ENCODE results near the gene SLIT3.

Gene SLIT3

DNA sequence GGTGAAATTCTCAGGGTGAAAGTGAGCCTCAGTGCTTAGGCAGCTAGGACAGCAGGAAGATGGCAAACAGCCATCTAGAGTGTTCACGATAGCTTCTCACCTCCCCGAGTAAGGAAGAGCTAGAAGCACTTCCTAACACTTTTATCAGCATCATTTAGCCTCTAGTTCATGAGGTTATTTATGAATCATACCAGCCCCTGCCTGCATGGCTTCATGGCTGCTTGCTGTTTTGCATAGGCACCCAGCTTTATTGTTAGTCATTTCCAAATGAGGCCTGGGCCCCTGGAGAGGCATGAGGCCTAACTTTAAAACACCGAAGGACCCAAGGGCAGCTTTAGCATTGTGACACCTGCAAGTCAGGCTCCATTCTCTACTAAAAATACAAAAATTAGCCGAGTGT is 586.9 kb downstream of the SLIT3 start:
- no peak for DNase-seq

DNA sequence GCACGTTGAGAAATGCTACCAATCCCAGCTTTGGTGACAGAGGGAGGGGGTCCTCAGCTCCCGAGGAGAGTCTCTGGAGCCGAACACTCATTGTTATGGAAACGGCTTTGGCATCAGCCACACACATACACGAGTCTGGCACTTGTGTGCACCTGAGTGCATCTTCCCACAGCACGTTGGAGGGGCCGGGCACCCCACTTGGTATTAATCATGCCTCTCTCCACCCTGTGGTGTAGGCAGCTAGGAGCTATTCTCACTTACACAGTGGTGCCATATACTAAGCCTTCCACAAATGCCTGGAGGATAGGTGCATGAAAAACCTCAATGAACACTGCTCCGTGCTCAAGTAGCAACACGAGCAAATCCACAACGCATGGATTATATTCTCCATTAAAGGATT is 587.9 kb downstream of the SLIT3 start:
- no peak for DNase-seq

GRCh38 chr5:168712280-168712924 is 588.5 kb downstream of the SLIT3 start:
- DNase-seq: no peak

- DNase-seq: no peak
Measured at GRCh38 chr5:168710706-168711105, 590.2 kb downstream of the SLIT3 start.

GRCh38 chr5:168707716-168708695 is 592.9 kb downstream of the SLIT3 start:
- DNase-seq: no peak

DNA sequence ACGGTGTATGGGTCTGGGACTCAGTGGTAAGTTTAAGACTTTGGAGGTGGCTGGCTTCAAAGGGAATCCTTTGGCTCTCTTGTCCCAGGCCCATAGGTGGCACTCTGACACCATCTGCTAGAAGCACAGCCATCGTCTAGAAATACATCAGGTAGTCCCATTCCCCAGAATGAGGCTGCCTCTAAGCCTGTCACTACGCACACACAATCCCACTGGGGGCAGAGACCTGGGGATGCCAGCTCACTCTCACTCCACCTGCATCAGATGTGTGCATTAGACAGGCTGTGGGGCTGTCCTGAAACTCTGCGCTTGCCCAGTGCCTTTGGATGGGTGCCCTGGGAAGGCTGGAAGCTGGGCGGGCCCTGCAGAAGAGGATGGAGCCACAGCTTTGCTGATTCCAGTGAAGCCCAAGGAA is 594.3 kb downstream of the SLIT3 start:
- no peak for DNase-seq

DNA sequence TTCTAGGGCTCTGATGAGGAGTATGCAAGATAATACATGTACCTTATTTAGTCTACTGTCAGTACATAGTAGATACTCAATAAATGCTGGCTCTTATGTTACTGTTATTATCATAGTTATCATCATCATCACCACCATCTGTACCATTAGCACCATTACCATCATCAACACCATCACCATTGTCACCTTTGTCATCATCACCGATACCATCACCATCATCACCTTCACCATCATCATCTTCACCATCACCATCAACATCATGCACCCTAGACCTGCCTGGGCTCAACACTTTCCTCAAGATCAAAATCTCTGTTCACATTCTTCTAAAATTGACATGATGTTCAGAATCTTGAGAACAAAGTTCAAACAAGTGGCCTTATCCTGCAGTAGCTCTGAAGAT is 595.6 kb downstream of the SLIT3 start:
- no peak for DNase-seq

- no peak for DNase-seq
Measured at GRCh38 chr5:168702511-168702910, 598.4 kb downstream of the SLIT3 start.

GRCh38 chr5:168701641-168702040 is 599.3 kb downstream of the SLIT3 start:
- DNase-seq: no peak

DNA sequence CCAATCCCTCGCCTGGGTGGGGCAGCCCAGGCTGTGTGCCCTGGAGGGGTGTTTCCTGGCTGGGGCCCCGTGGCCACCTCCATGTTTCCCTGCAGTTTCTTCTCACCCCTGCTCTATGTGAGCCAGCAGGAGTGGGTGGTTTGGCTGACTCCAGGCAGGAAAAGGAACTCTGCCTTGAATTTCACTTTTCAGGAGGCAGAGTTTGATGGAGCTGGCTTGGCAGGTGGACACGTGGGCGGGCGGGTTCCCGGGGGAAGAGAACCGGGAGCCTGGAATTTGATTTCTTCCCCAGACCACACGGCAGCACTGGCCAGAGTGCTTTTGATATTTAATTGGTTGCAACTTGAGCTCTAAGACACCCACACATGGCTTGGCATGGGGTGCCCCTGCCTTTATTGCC is 601.9 kb downstream of the SLIT3 start:
- DNase-seq: no peak

- no peak for DNase-seq
Measured at GRCh38 chr5:168697034-168697720, 603.8 kb downstream of the SLIT3 start.

DNA sequence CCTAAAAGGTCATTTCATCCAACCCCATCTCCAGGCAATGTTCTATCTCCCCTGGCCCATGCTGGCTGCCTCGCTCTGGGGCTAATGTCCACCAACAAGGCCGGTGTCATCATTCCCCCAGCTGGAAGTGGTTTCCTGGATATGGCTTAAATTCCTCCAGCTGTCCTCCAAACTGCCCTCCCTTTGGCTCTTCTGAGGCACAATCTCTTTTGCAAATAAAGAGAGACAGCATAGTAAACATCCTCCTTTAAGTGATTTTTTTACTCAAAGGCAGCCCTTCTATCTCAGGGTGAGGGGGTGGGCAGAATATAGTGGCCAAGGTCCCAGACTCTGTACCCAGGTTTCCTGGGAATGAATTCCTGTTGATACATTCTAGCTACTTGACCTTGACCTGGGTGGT is 604.3 kb downstream of the SLIT3 start:
- no peak for DNase-seq

DNA sequence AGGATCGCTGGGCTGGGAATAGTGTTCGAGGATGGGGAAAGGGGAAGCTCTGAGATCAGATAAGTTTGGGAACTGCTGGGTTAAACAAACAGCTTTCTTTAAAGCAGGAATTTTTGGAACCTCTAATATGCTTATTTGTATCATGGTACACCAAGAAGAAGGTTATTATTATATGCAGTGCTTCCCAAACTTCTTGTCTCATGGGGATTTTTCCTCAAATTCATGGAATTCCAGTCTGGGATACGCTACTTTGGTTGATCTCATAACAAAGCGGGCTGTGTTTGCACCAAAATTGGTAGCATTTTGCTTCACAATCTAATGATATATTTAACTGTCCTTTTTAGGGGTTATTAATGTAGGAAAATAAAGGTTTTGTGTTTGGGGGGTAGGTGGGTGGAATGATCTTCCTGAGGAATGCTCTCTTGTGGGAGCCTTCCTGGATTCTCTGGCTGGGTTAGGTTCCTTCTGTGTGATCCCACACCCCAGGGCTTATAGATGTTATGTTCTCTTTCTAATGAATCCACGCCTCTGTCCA is 605.6 kb downstream of the SLIT3 start:
- no peak for DNase-seq

DNA sequence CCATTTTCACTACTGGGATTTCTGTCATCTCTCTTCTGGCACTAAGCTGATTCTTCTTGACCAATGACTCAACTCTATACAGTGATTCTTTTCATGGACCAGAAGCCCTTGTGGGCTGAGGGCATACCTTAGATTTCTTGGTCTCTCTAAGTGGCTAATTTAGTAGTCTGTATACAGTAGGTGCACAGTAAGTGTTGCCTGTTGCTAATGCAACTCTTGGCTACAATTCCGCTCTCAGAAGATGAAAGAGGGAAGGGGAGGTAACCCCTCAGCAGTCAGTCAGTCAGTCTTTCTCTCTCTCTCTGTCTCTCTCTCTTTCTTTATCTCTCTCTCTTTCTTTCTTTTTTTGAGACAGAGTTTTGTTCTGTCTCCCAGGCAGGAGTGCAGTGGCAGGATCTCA is 606.6 kb downstream of the SLIT3 start:
- no peak for DNase-seq

- no peak for DNase-seq
Measured at GRCh38 chr5:168693883-168694282, 607.1 kb downstream of the SLIT3 start.

DNA sequence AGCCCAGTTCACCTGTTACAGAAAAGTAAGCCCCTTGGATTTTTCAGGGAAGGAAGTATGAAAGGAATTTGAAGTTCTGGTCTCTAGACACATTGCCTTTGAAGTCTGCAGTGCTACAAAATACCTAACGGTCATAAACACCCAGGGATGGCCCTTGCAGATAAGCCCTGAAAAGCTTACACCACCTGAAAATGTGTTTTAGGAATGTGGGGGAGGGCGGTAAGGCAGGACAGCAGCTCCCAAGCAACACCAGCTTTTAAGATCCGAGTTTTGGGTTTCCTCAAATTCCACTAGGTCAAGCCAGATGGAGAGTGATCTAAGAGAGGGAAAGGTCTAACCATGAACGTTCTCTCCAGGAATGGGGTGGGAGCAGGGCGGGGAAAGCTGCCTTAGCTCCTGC is 607.6 kb downstream of the SLIT3 start:
- DNase-seq: no peak

- DNase-seq: no peak
Measured at GRCh38 chr5:168691891-168692290, 609.0 kb downstream of the SLIT3 start.

DNA sequence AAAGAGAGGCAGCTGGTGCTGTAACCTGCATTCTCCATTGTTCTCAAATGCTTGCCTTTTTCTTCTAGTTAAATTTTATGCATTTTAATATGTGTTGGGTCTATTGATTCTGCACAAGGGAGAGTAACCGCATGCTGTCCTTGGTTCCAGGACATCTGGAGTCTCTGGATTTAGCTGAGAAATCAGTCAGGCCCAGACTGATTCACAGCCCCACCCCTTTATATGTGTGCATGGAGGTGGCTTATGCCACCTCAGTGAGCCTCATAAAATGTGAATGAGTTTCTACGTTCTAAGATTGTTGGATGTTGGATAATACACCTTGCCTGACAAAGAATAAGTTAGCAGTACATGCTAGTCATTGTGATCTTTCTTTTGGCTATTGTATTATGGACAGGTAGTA is 611.7 kb downstream of the SLIT3 start:
- no peak for DNase-seq

DNA sequence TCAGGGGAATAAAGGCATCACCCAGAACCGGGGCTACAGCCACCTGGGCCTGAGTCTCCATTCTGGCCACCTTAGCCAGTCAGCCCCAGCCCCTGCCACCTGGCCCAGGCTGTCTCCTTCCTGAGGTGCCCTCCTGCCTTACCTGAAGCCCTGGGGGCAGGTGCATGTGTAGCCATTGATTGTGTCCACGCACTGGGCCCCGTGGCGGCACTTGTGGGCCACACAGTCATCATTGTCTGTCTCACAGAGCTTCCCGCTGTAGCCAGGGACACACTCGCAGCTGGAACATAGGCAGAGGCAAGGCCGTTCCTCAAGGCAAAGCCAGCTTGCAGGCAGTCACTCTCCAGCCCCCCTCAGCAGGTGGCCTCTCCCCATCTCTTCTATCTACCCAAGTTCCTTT is 614.1 kb downstream of the SLIT3 start:
- no peak for DNase-seq

GRCh38 chr5:168685566-168685965 is 615.4 kb downstream of the SLIT3 start:
- DNase-seq: no peak

DNA sequence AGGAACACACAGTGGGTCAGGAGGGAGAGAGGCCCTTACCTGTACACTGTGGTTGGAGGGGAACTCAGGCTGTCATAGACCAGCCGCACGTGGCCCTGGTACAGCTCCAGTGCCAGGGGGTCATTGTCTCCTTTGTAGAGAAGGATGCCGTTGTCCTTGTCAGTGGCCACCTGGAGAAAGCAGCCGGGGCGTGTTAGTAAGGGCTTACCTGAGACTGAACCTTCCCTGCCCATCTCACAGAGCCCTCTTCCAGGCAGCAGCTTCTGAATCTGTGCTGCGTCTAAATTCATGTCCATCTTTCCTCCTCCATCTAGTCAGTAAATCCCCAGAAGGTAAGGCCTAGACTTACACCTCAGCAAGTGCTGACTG is 617.0 kb downstream of the SLIT3 start:
- DNase-seq: no peak

DNA sequence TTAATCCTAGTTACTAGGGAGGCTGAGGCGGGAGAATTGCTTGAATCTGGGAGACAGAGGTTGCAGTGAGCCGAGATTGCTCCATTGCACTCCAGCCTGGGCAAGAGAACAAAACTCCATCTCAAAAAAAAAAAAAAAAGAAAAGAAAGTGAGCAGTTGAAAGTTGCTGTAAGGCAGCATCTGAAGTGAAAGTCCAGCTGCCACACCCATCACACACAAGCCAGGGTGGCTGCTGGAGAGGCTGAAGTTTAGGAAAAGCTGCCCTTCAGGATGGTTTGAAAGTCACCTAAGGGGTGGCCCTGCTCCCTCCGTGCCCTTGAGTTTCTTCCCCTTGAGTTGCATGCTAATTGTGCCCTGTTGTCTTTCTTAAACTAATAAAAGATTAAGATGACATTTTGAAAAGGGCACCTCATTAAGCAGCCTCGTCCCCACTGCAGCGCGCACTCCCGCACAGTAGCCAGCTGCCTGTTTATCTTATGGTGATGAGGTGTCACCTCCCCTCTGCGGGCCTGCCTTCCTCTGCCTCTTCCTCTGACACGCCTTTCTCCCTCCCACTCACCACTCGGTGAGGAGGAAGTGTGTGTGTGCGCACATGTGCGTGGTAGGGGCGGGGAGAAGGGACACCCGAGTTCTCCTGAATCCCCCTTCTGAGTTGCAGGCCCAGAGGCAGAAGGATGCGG is 617.6 kb downstream of the SLIT3 start:
- peak; percentile 27 for DNase-seq
